ENCODE measurements around the gene PLEKHG3.

DNA sequence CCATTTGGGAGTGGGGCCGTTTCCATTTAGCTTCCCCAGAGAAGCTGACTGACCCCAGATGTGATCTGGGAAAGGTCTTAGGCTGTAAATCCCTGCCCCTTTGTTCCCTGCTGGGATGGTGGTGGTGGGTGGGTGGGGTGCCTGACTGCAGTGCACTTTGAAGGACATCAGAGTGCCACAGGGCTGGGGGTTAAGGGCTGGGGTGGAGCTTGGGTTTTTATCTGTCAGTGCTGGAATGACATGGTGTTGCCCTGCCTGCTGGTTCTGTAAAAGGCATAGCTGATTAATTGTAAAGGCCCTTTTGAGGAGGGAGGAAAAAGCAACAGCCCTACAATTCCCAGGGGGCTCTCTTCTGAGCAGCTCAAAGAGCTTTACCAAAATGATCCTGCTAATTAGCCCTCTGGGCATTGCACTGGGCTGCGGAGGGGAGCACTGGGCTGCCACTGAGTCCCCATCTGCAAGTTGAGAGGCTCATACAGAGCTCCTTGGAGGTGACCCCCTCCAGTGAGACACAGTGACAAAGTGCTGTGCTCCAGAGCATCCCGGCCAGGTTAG, 21.1 kb downstream of the PLEKHG3 start:
- TF ChIP-seq POLR2A (IDR thresholded peaks at IDR 0.05; ENCODE audit: low read depth, low read length): no peak
- TF ChIP-seq, protein P1, sequence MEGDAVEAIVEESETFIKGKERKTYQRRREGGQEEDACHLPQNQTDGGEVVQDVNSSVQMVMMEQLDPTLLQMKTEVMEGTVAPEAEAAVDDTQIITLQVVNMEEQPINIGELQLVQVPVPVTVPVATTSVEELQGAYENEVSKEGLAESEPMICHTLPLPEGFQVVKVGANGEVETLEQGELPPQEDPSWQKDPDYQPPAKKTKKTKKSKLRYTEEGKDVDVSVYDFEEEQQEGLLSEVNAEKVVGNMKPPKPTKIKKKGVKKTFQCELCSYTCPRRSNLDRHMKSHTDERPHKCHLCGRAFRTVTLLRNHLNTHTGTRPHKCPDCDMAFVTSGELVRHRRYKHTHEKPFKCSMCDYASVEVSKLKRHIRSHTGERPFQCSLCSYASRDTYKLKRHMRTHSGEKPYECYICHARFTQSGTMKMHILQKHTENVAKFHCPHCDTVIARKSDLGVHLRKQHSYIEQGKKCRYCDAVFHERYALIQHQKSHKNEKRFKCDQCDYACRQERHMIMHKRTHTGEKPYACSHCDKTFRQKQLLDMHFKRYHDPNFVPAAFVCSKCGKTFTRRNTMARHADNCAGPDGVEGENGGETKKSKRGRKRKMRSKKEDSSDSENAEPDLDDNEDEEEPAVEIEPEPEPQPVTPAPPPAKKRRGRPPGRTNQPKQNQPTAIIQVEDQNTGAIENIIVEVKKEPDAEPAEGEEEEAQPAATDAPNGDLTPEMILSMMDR (conservative IDR thresholded peaks at IDR 0.05; ENCODE audit: low read depth, low read length): no peak
- TF ChIP-seq CEBPB (IDR thresholded peaks at IDR 0.05; ENCODE audit: low read depth, low read length): no peak
- no peak for TF ChIP-seq RAD21 (IDR thresholded peaks at IDR 0.05; ENCODE audit: low read length)
- no peak for TF ChIP-seq SMC3 (IDR thresholded peaks at IDR 0.05; ENCODE audit: low read depth, low read length)
- TF ChIP-seq FOS (IDR thresholded peaks at IDR 0.05; ENCODE audit: low read depth, low read length): no peak
- TF ChIP-seq RCOR1 (IDR thresholded peaks at IDR 0.05; ENCODE audit: insufficient replicate concordance, low read length): no peak
- TF ChIP-seq RFX5 (IDR thresholded peaks at IDR 0.05; ENCODE audit: low read depth, low read length): no peak
- TF ChIP-seq ELK1 (IDR thresholded peaks at IDR 0.05; ENCODE audit: borderline replicate concordance, low read depth, low read length): no peak
- TF ChIP-seq MXI1 (IDR thresholded peaks at IDR 0.05; ENCODE audit: borderline replicate concordance, low read depth, low read length): no peak
